Ovary (tissue), 3 donors: ENCODE results near the gene MICAL2.

Experiments
- CTCF ChIP-seq, 3 donors: fragments of 450-650 bp in 2 of 3; fragments of 200-600 bp in 1 of 3; IDR thresholded peaks; one replicate each; pipeline versions ENCODE4 v1.5.1 to v1.8.0; 2016 to 2022; ENCODE audit warnings: antibody characterized with exemption in 3 of 3, mild to moderate bottlenecking in 1 of 3
- EP300 ChIP-seq: sonication (generic); formaldehyde crosslinking; IDR thresholded peaks from one replicate; pipeline ENCODE4 v1.6.1; 2017; ENCODE audit warnings: antibody characterized with exemption
- POLR2A ChIP-seq: fragments of 450-650 bp; IDR thresholded peaks from one replicate; pipeline ENCODE4 v1.6.1; 2017; ENCODE audit warnings: antibody characterized with exemption, mild to moderate bottlenecking, moderate library complexity
- donor health status: DM: no; HTN: no; CAD: no.

- TF ChIP-seq CTCF (IDR thresholded peaks at IDR 0.05) = no peak
- TF ChIP-seq POLR2A = no peak
- TF ChIP-seq EP300 = no peak
Observed at GRCh38 chr11:12164061-12165014, 53.9 kb downstream of the MICAL2 start.
